Frontal cortex (tissue), 4 donors: Measurements from ENCODE around the gene MKS1. TPM values are rescaled to one million over a fixed set of nuclear protein-coding genes. Genes with fewer than 3 reads are reported as not detected.

Experiments
- DNase-seq, 2 donors: peaks; one replicate each; pipeline ENCODE4 v3.0.0; 2012; ENCODE audit warnings: low spot score in 2 of 2
- FAIRE-seq: peaks from 2 replicates; lab custom pipeline; 2012; peaks lifted over from hg19 to GRCh38; lab: Jason Lieb, UNC
- total RNA-seq: library from RNA; depleted of rRNA; stranded (reverse); fragments of >200 nt; gene quantifications from one replicate; pipeline ENCODE4 v1.2.3, GENCODE V29; 2014
- donor health status: control.
- donor health status: control.
- donor health status: control.

MKS1 gene
- total RNA-seq: 13.0 TPM

- DNase-seq (peak; percentile 84 to 97), FAIRE-seq (no peak)
Measured at GRCh38 chr17:58219007-58219788, at the start of gene MKS1. Gene MKS1 (minus strand): TSS chr17:58219255. CDS start chr17:58219230, 25 bp downstream.

- DNase-seq (no peak), FAIRE-seq (no peak)
Measured at GRCh38 chr17:58268326-58268725, 49.3 kb upstream of the MKS1 start.

- no peak for FAIRE-seq
Measured at GRCh38 chr17:58267347-58268324, 48.6 kb upstream of the MKS1 start.

GRCh38 chr17:58265902-58266875 is 47.1 kb upstream of the MKS1 start:
- no peak for FAIRE-seq

More at GRCh38 chr17:58267347-58268324, 48.6 kb upstream of the MKS1 start:
- DNase-seq: no peak

GRCh38 chr17:58265271-58265670 is 46.2 kb upstream of the MKS1 start:
- no peak for FAIRE-seq

More at GRCh38 chr17:58265902-58266875, 47.1 kb upstream of the MKS1 start:
- DNase-seq: no peak

GRCh38 chr17:58264407-58265103 is 45.5 kb upstream of the MKS1 start:
- DNase-seq: no peak
- no peak for FAIRE-seq

More at GRCh38 chr17:58265271-58265670, 46.2 kb upstream of the MKS1 start:
- DNase-seq: no peak

GRCh38 chr17:58263773-58264172 is 44.7 kb upstream of the MKS1 start:
- FAIRE-seq (no peak), DNase-seq (no peak)

GRCh38 chr17:58262149-58262548 is 43.1 kb upstream of the MKS1 start:
- DNase-seq: no peak
- no peak for FAIRE-seq

GRCh38 chr17:58254803-58255202 is 35.7 kb upstream of the MKS1 start:
- DNase-seq (no peak), FAIRE-seq (no peak)

- FAIRE-seq: no peak
Measured at GRCh38 chr17:58253082-58253481, 34.0 kb upstream of the MKS1 start.

GRCh38 chr17:58252141-58252540 is 33.1 kb upstream of the MKS1 start:
- DNase-seq (no peak), FAIRE-seq (no peak)

More at GRCh38 chr17:58253082-58253481, 34.0 kb upstream of the MKS1 start:
- no peak for DNase-seq

GRCh38 chr17:58250344-58251011 is 31.4 kb upstream of the MKS1 start:
- FAIRE-seq (no peak), DNase-seq (no peak)

- FAIRE-seq (no peak), DNase-seq (peak; percentile 76 to 95)
Measured at GRCh38 chr17:58249270-58250133, 30.4 kb upstream of the MKS1 start.

- FAIRE-seq (no peak), DNase-seq (no peak)
Measured at GRCh38 chr17:58248955-58249269, 29.9 kb upstream of the MKS1 start.

- no peak for DNase-seq
- no peak for FAIRE-seq
Measured at GRCh38 chr17:58247511-58248363, 28.7 kb upstream of the MKS1 start.

- DNase-seq: no peak
- FAIRE-seq: no peak
Measured at GRCh38 chr17:58246781-58247180, 27.7 kb upstream of the MKS1 start.
